Naive thymus-derived CD8-positive, alpha-beta T cell (primary cell): ENCODE data around the gene MACF1. TPM values are rescaled to one million over a fixed set of nuclear protein-coding genes. Genes with fewer than 3 reads are reported as not detected.

Experiments
- ATAC-seq, 2 donors: fragments of 150-1000 bp; cut with Tn5 transposase in 1 of 2; sonication (Bioruptor Pico), chemical (Tn5 transposase) in 1 of 2; 1 replicate in 1 of 2; 2 replicates in 1 of 2; pipeline ENCODE4 v1.10.0; 2021; ENCODE audit warnings: mild to moderate bottlenecking in 2 of 2, moderate library complexity in 2 of 2
- POLR2A ChIA-PET: fragments of 350-600 bp; sonication (Branson Sonifier 250); formaldehyde crosslinking; loops from one replicate; lab custom pipeline; 2021; ENCODE audit warnings: antibody characterized with exemption; lab: Charles Lee
- DNase-seq, 10 donors: peaks; one replicate each; pipeline versions ENCODE4 v3.0.0 to v3.0.0-alpha.2; 2020 to 2022
- H3K27ac Mint-ChIP-seq, 10 donors: one replicate each; pipeline ENCODE4 v1.8.0; 2020 to 2022; ENCODE audit warnings: mild to moderate bottlenecking in 10 of 10, mixed read lengths in 10 of 10, moderate library complexity in 4 of 10, inconsistent platforms in 1 of 10
- H3K27me3 Mint-ChIP-seq, 5 donors: one replicate each; pipeline ENCODE4 v1.8.0; 2021 to 2022; ENCODE audit warnings: mixed read lengths in 5 of 5
- H3K36me3 Mint-ChIP-seq, 3 donors: one replicate each; pipeline ENCODE4 v1.8.0; 2020 to 2022; ENCODE audit warnings: mixed read lengths in 3 of 3, mild to moderate bottlenecking in 2 of 3, inconsistent platforms in 1 of 3
- H3K4me1 Mint-ChIP-seq, 4 donors: one replicate each; pipeline ENCODE4 v1.8.0; 2021 to 2022; ENCODE audit warnings: mixed read lengths in 4 of 4
- H3K4me3 Mint-ChIP-seq, 10 donors: one replicate each; pipeline ENCODE4 v1.8.0; 2020 to 2022; ENCODE audit warnings: mild to moderate bottlenecking in 10 of 10, mixed read lengths in 10 of 10, moderate library complexity in 6 of 10, inconsistent platforms in 1 of 10
- H3K9me3 Mint-ChIP-seq, 9 donors: one replicate each; pipeline ENCODE4 v1.8.0; 2020 to 2022; ENCODE audit warnings: mixed read lengths in 9 of 9, mild to moderate bottlenecking in 3 of 9, inconsistent platforms in 1 of 9, moderate library complexity in 1 of 9
- polyA plus RNA-seq, 3 donors: library from polyadenylated mRNA; unstranded; fragments of 300-500 nt; fragmentation: Illumina TruSeq; gene quantifications; one replicate each; pipeline ENCODE4 v1.2.3, GENCODE V29; 2021
- total RNA-seq, 8 experiments: library from RNA in 2 of 8; stranded (reverse) in 2 of 8; gene quantifications; one replicate each; pipeline ENCODE4 v1.2.3 and lab custom pipeline; 2021 to 2026

The MACF1 gene
- total and polyA plus RNA-seq, 5 experiments from 2014 or later = 13.4 to 222 (median 60.8) TPM

- peaks cover 8 to 92% (median 55%) of the 10 kb centered on the region in 3 donors for H3K36me3 Mint-ChIP-seq
- H3K9me3 Mint-ChIP-seq = no peaks in the 10 kb centered on the region
- peak overlapping the region in 8 of 10 donors; percentile 1 to 73 (median 51) for H3K27ac Mint-ChIP-seq
- no peaks in the 10 kb centered on the region for H3K4me1 Mint-ChIP-seq
- no peak overlapping the region for H3K4me3 Mint-ChIP-seq
- no peak for ATAC-seq
- POLR2A ChIA-PET = no interaction called here
- DNase-seq = no peak
- H3K27me3 Mint-ChIP-seq = no peaks in the 10 kb centered on the region
These were observed 91.4 kb downstream of the MACF1 start for GRCh38 chr1:39295901-39296300.

- H3K9me3 Mint-ChIP-seq = no peaks in the 10 kb centered on the region
- H3K27me3 Mint-ChIP-seq = no peaks in the 10 kb centered on the region
- peak overlapping the region in 2 of 10 donors; percentile 14 to 25 for H3K27ac Mint-ChIP-seq
- POLR2A ChIA-PET = interaction anchor here (1.5 kb wide), 1 partner anchor 100 kb away, joined by 3 read pairs; no protein-coding TSS in a partner anchor
- H3K36me3 Mint-ChIP-seq = peaks cover 8 to 92% (median 56%) of the 10 kb centered on the region in 3 donors
- DNase-seq (no peak), ATAC-seq (no peak)
- no peaks in the 10 kb centered on the region for H3K4me1 Mint-ChIP-seq
- no peak overlapping the region for H3K4me3 Mint-ChIP-seq
These were observed 93.1 kb downstream of the MACF1 start for GRCh38 chr1:39297551-39297950.

DNA sequence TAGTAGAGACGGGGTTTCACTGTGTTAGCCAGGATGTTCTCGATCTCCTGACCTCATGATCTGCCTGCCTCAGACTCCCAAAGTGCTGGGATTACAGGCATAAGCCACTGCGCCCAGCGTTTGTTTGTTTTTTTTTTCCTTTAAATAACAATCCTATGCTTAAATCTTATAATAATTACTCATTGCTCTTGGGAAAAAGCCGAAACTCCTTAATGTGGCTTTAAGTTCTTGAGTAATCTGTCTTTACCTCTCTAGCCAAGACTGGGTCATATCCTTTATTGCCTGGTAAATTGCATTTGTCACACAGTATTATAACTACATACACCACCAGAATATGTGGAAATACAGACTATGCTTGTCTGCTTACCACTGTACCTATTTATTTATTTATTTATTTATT, 97.1 kb downstream of the MACF1 start:
- H3K36me3 Mint-ChIP-seq = peaks cover 5 to 87% (median 33%) of the 10 kb centered on the region in 3 donors
- no peak overlapping the region for H3K4me3 Mint-ChIP-seq
- POLR2A ChIA-PET = no interaction called here

DNA sequence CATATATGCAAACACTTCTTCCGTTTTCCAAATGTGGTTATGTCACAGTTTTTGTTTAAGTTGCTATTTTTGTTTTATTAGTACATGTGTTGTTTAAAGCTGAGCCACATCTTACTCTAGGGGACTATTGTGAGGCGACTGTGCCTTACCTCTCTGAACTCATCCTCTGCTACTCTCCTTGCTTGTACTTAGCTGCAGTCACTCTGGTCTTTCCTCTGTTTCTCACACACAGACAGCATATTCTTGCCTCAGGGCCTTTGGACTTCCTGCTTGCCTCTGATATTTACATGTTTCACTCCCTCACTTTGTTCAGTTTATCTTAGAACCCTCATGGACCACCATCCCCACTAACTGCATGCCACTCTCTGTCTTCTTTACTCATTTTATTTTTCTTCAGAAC, 101.1 kb downstream of the MACF1 start:
- no peaks in the 10 kb centered on the region for H3K27me3 Mint-ChIP-seq
- no peaks in the 10 kb centered on the region for H3K9me3 Mint-ChIP-seq
- H3K36me3 Mint-ChIP-seq = peaks cover 14 to 92% (median 29%) of the 10 kb centered on the region in 3 donors
- H3K4me3 Mint-ChIP-seq = no peak overlapping the region
- DNase-seq (no peak), ATAC-seq (no peak)
- H3K4me1 Mint-ChIP-seq = no peaks in the 10 kb centered on the region
- H3K27ac Mint-ChIP-seq = peak overlapping the region in 8 of 10 donors; percentile 6 to 66 (median 38)
- POLR2A ChIA-PET = interaction anchor here (0.7 kb wide), 1 partner anchor 1615 kb away, joined by 5 read pairs; a partner anchor contains a TSS

More for the DNA sequence above, 97.1 kb downstream of the MACF1 start:
- Mint-ChIP-seq H3K27ac (no peak overlapping the region), H3K9me3 (no peaks in the 10 kb centered on the region), H3K27me3 (no peaks in the 10 kb centered on the region), H3K4me1 (no peaks in the 10 kb centered on the region)
- DNase-seq = no peak
- ATAC-seq = no peak

DNA sequence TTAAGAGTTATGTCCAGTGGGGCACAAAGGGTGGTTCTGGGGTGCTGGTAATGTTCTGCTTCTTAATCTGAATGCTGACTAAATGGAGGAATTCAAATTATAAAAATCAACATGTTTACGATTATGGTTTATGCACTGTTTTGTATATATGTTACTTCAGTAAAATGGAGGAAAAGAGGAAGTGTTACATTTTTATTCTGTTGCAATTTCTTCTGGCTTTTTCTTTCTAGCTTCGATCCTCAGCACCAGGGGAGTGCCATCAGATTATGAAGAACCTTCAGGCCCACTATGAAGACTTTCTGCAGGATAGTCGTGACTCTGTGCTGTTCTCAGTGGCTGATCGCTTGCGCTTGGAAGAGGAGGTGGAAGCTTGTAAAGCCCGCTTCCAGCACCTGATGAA, 105.5 kb downstream of the MACF1 start:
- Mint-ChIP-seq H3K27ac (peak overlapping the region in 3 of 10 donors; percentile 32 to 48 (median 41)), H3K4me1 (no peaks in the 10 kb centered on the region), H3K36me3 (peaks cover 17 to 94% (median 34%) of the 10 kb centered on the region in 3 donors), H3K27me3 (no peaks in the 10 kb centered on the region), H3K9me3 (no peaks in the 10 kb centered on the region), H3K4me3 (no peak overlapping the region)
- DNase-seq (no peak), ATAC-seq (no peak)
- POLR2A ChIA-PET = no interaction called here

- H3K27me3 Mint-ChIP-seq = no peaks in the 10 kb centered on the region
- ATAC-seq = no peak
- H3K9me3 Mint-ChIP-seq = no peaks in the 10 kb centered on the region
- H3K27ac Mint-ChIP-seq = peak overlapping the region in 2 of 10 donors; percentile 32 to 77
- peaks cover 14 to 94% (median 38%) of the 10 kb centered on the region in 3 donors for H3K36me3 Mint-ChIP-seq
- no peaks in the 10 kb centered on the region for H3K4me1 Mint-ChIP-seq
- DNase-seq = no peak
- POLR2A ChIA-PET = no interaction called here
- no peak overlapping the region for H3K4me3 Mint-ChIP-seq
These were observed 106.2 kb downstream of the MACF1 start for GRCh38 chr1:39310691-39311090.

DNA sequence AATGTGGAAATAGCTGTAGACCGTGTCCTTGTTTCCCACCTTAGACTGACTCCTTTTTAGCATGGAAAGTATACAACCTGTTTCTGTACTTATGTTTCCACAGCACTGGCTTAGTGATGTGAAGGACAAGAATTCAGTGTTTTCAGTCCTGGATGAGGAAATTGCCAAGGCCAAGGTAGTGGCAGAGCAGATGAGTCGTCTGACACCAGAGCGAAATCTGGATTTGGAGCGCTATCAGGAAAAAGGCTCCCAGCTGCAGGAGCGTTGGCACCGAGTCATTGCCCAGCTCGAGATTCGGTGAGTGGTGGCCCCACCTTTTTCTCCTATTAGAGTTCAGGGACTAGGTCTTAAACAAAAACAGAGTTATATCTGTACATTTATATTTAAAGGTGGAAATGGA, 112.6 kb downstream of the MACF1 start:
- ATAC-seq (no peak), DNase-seq (no peak)
- H3K27ac Mint-ChIP-seq = peak overlapping the region in 1 of 10 donors; percentile 21
- POLR2A ChIA-PET = no interaction called here
- peaks cover 0 to 98% (median 44%) of the 10 kb centered on the region in 3 donors for H3K36me3 Mint-ChIP-seq
- H3K9me3 Mint-ChIP-seq = no peaks in the 10 kb centered on the region
- no peak overlapping the region for H3K4me3 Mint-ChIP-seq
- H3K27me3 Mint-ChIP-seq = no peaks in the 10 kb centered on the region
- no peaks in the 10 kb centered on the region for H3K4me1 Mint-ChIP-seq

- no peaks in the 10 kb centered on the region for H3K9me3 Mint-ChIP-seq
- POLR2A ChIA-PET = no interaction called here
- DNase-seq (no peak), ATAC-seq (no peak)
- H3K27me3 Mint-ChIP-seq = no peaks in the 10 kb centered on the region
- no peaks in the 10 kb centered on the region for H3K4me1 Mint-ChIP-seq
- H3K36me3 Mint-ChIP-seq = peaks cover 0 to 97% (median 47%) of the 10 kb centered on the region in 3 donors
- peak overlapping the region in 2 of 10 donors; percentile 34 to 72 for H3K27ac Mint-ChIP-seq
- H3K4me3 Mint-ChIP-seq = no peak overlapping the region
These were observed 113.6 kb downstream of the MACF1 start for GRCh38 chr1:39317910-39318633.

DNA sequence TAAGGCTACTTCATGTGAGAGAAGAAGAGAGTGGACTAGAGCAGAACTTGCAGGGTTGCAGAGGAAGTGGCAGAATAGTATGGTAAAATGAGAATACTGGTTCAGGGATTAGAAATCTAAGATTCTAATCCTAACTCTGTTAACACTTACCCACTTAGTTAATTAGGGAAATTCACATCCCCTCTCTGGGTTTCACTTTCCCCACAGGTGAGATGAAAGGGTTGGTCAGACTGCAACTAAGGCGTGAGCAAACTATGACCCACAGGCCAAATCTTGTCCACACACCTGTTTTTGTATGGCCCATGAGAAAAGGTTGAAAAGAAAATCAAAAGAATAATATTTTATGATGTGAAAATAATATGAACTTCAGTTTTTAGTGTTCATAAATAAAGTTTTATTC, 117.5 kb downstream of the MACF1 start:
- DNase-seq (no peak), ATAC-seq (no peak)
- POLR2A ChIA-PET = no interaction called here
- H3K27me3 Mint-ChIP-seq = no peaks in the 10 kb centered on the region
- peaks cover 0 to 73% (median 33%) of the 10 kb centered on the region in 3 donors for H3K36me3 Mint-ChIP-seq
- no peak overlapping the region for H3K4me3 Mint-ChIP-seq
- peaks cover 0 to 2% (median 0%) of the 10 kb centered on the region in 4 donors for H3K4me1 Mint-ChIP-seq
- peak overlapping the region in 5 of 10 donors; percentile 26 to 69 (median 60) for H3K27ac Mint-ChIP-seq
- H3K9me3 Mint-ChIP-seq = no peaks in the 10 kb centered on the region

DNA sequence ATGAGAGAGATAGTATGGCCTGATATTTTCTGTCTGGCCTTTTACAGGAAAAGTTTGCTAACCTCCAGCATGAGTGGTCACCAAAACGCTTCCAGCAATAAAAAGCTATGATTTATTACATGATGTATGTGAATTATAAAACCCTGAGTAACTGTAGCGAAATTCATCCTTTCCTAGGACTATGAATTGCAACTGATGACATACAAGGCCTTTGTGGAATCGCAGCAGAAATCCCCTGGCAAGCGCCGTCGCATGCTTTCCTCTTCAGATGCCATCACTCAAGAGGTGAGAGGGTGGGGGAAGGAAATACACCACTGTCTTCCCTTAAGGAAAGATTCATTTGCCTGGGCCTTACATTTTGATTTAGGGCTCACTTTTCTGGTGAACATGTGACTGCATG, 117.9 kb downstream of the MACF1 start:
- no peak for ATAC-seq
- H3K4me3 Mint-ChIP-seq = no peak overlapping the region

DNA sequence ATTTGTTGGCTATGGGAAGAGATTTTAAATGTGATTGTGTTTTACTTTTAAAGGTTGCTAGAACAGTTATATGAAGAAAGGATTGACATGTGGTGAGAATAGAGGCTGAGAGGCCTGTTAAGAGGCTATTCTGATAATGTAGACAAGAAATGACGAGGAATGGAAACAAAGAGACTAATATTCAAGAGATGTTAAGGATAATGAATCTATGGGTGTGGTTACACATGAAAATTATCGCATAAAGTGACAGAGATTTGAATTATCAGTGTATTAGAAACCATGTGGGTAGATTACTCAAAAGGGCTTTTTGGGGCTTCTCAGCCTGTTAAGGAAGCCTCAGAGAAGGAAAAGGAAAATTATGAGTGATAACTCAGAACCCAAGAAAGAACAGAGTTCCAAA, 120.4 kb downstream of the MACF1 start:
- Mint-ChIP-seq H3K27me3 (no peaks in the 10 kb centered on the region), H3K9me3 (no peaks in the 10 kb centered on the region), H3K36me3 (peaks cover 0 to 74% (median 21%) of the 10 kb centered on the region in 3 donors), H3K27ac (no peak overlapping the region), H3K4me3 (no peak overlapping the region), H3K4me1 (peaks cover 3 to 15% (median 14%) of the 10 kb centered on the region in 4 donors)
- POLR2A ChIA-PET = no interaction called here
- DNase-seq (no peak), ATAC-seq (no peak)

More for the DNA sequence above, 117.9 kb downstream of the MACF1 start:
- Mint-ChIP-seq H3K9me3 (no peaks in the 10 kb centered on the region), H3K27ac (peak overlapping the region in 3 of 10 donors; percentile 16 to 74 (median 36)), H3K36me3 (peaks cover 0 to 73% (median 31%) of the 10 kb centered on the region in 3 donors), H3K4me1 (peaks cover 0 to 3% (median 2%) of the 10 kb centered on the region in 4 donors), H3K27me3 (no peaks in the 10 kb centered on the region)
- POLR2A ChIA-PET = no interaction called here
- no peak for DNase-seq

DNA sequence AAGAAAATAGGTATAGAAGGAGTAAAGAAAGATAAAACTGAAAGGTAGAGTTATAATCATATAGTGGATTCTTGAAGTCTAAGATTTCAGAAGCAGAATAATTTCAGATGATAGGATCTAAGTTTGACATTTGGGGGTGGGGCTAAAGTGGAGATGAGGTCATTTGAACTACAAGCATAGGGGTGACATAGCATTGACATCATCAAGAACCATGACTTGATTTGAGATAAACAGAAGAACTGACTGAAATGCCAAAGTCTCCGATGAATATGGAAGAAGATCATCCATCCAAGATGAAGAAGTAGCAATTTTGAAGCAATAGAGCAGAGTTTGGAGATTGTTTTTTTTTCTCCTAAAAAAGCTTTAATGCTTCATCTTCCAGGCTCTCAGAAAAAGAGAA, 122.3 kb downstream of the MACF1 start:
- POLR2A ChIA-PET = no interaction called here

DNA sequence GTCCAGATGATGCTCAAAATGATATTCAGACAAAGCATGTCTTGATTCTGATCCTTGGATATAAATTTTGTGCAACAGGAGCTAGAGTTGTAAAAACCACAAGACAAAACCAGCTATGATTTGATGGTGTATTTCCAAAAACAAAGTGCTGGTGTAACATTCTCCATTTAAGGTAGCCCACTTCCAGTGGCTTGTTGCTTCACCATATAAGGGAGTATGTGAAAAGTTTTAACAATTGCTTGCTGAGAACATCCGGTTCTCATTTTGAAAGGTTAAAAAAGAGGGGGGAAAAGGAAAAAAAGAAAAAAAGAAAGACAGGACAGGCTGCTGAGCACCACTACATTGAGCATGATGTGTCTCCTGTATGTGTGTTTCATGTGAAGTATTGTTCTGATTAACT, 123.6 kb downstream of the MACF1 start:
- no peaks in the 10 kb centered on the region for H3K27me3 Mint-ChIP-seq
- H3K9me3 Mint-ChIP-seq = no peaks in the 10 kb centered on the region
- H3K36me3 Mint-ChIP-seq = peaks cover 0 to 76% (median 19%) of the 10 kb centered on the region in 3 donors
- DNase-seq (peak in 2 of 10 donors; percentile 1 to 9), ATAC-seq (peak in 1 of 2 donors; percentile 25)
- H3K4me3 Mint-ChIP-seq = peak overlapping the region in 7 of 10 donors; percentile 4 to 75 (median 25)
- POLR2A ChIA-PET = no interaction called here
- H3K4me1 Mint-ChIP-seq = peaks cover 3 to 23% (median 16%) of the 10 kb centered on the region in 4 donors
- H3K27ac Mint-ChIP-seq = peak overlapping the region in 7 of 10 donors; percentile 13 to 56 (median 37)

More for the DNA sequence above, 122.3 kb downstream of the MACF1 start:
- no peaks in the 10 kb centered on the region for H3K9me3 Mint-ChIP-seq
- no peak overlapping the region for H3K4me3 Mint-ChIP-seq
- H3K4me1 Mint-ChIP-seq = peaks cover 3 to 19% (median 15%) of the 10 kb centered on the region in 4 donors
- H3K27me3 Mint-ChIP-seq = no peaks in the 10 kb centered on the region
- no peak for ATAC-seq
- DNase-seq = no peak
- H3K36me3 Mint-ChIP-seq = peaks cover 0 to 74% (median 18%) of the 10 kb centered on the region in 3 donors
- H3K27ac Mint-ChIP-seq = peak overlapping the region in 4 of 10 donors; percentile 13 to 72 (median 27)
